Measurements from ENCODE around the gene THYN1.

The THYN1 gene

DNA sequence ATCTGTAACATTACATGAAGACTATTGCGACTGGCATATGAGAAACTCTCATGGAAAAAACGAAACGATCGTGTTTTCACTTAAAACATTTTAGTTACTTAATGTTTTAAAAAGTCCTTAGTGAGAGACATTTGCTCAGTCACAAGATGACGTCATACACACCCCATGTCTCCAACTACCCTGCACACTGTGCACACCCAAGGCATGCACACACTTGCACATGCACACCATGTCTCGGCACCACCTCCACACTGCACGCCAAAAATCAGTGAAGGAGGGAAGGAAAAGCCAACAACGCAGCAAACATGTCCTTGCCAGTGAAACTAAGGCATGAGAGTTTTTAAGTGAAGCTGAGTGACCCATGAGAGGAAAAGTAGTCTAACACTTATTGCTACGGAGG lies 47.4 kb downstream of the THYN1 start:
- TF ChIP-seq MYC (IDR thresholded peaks at IDR 0.05; ENCODE audit: low read depth, low read length) (no peak), POLR2A (IDR thresholded peaks at IDR 0.05; ENCODE audit: extremely low read depth, insufficient read length) (no peak)
- TF ChIP-seq, protein P1, sequence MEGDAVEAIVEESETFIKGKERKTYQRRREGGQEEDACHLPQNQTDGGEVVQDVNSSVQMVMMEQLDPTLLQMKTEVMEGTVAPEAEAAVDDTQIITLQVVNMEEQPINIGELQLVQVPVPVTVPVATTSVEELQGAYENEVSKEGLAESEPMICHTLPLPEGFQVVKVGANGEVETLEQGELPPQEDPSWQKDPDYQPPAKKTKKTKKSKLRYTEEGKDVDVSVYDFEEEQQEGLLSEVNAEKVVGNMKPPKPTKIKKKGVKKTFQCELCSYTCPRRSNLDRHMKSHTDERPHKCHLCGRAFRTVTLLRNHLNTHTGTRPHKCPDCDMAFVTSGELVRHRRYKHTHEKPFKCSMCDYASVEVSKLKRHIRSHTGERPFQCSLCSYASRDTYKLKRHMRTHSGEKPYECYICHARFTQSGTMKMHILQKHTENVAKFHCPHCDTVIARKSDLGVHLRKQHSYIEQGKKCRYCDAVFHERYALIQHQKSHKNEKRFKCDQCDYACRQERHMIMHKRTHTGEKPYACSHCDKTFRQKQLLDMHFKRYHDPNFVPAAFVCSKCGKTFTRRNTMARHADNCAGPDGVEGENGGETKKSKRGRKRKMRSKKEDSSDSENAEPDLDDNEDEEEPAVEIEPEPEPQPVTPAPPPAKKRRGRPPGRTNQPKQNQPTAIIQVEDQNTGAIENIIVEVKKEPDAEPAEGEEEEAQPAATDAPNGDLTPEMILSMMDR (IDR thresholded peaks at IDR 0.05; ENCODE audit: low read depth, low read length) = no peak
- TF ChIP-seq, protein P2, sequence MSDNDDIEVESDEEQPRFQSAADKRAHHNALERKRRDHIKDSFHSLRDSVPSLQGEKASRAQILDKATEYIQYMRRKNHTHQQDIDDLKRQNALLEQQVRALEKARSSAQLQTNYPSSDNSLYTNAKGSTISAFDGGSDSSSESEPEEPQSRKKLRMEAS (IDR thresholded peaks at IDR 0.05; ENCODE audit: low read depth, low read length) = no peak

DNA sequence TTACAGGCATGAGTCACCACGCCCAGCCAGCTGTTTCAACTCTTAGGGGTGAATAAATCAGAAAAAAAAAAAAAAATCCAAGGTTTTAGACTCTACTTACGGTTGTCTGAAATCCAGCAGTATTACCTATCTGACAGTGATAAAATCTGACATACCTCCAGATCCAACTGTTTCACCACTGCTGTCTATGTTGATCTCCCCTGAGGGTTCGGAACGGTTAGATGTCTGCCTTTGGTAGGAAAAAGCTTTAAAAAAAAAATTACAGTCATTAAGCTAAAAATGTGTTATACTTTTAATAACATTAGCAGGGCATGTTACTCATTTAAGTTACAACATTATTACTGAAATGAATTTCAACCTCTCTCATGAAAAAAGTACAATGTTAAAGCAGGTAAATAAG lies 50.5 kb downstream of the THYN1 start:
- DNase-seq (ENCODE audit: low read depth) = no peak
- H3K4me3 ChIP-seq (ENCODE audit: low read depth, low read length) = no peak overlapping the region
- TF ChIP-seq, protein P2 (IDR thresholded peaks at IDR 0.05; ENCODE audit: low read depth, low read length) = no peak
- no peak for TF ChIP-seq POLR2A (IDR thresholded peaks at IDR 0.05; ENCODE audit: extremely low read depth, insufficient read length)
- TF ChIP-seq, protein P1 (IDR thresholded peaks at IDR 0.05; ENCODE audit: low read depth, low read length) = no peak
- no peak for TF ChIP-seq MYC (IDR thresholded peaks at IDR 0.05; ENCODE audit: low read depth, low read length)

More for the DNA sequence above, 47.4 kb downstream of the THYN1 start:
- no peak overlapping the region for H3K4me3 ChIP-seq (ENCODE audit: low read depth, low read length)
- no peak for DNase-seq (ENCODE audit: low read depth)

DNA sequence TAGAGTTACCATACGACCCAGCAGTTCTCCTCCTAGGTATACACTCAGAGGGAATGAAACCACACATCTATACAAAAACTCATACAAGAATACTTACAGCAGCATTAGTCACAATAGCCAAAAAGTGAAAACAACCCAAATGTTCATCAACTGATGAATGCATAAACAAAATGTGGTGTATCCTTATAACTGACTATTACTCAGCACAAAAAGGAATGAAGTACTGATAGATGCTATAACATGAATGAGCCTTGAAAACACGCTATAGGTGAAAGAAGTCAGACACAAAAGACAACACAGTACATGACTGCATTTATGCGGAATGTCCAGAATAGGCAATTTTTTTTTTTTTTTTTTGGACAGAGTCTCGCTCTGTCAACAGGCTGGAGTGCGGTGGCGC lies 52.5 kb downstream of the THYN1 start:
- H3K4me3 ChIP-seq (ENCODE audit: low read depth, low read length) = no peak overlapping the region
- TF ChIP-seq MYC (IDR thresholded peaks at IDR 0.05; ENCODE audit: low read depth, low read length) (no peak), POLR2A (IDR thresholded peaks at IDR 0.05; ENCODE audit: extremely low read depth, insufficient read length) (no peak)
- TF ChIP-seq, protein P1 (IDR thresholded peaks at IDR 0.05; ENCODE audit: low read depth, low read length) = no peak
- TF ChIP-seq, protein P2 (IDR thresholded peaks at IDR 0.05; ENCODE audit: low read depth, low read length) = no peak
- DNase-seq (ENCODE audit: low read depth) = no peak

DNA sequence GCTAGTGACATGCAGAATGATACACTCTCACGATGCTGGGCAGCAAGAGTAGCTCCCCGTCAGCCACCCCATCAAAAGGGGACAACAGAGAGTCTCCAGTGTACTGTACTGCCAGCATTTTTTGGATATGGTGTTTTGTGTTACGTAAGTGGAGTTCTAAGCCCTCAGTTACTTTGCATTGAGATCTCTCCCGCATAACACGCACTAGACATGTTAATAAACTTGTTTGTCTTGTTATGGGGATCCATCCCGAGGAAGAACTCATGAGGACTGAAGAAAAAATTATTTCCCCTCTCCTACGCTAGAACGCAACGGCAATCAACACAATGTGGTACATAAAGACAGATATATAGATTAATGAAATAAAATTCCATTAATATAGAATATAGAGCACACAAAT lies 53.6 kb downstream of the THYN1 start:
- TF ChIP-seq POLR2A (IDR thresholded peaks at IDR 0.05; ENCODE audit: extremely low read depth, insufficient read length) (no peak), MYC (IDR thresholded peaks at IDR 0.05; ENCODE audit: low read depth, low read length) (no peak)
- TF ChIP-seq, protein P2 (IDR thresholded peaks at IDR 0.05; ENCODE audit: low read depth, low read length) = no peak
- TF ChIP-seq, protein P1 (IDR thresholded peaks at IDR 0.05; ENCODE audit: low read depth, low read length) = no peak
- no peak for DNase-seq (ENCODE audit: low read depth)
- no peak overlapping the region for H3K4me3 ChIP-seq (ENCODE audit: low read depth, low read length)

Data from NB4 (cell line).